SK-N-MC (cell line): ENCODE results near the gene SEMA4G.
"Not testable (repeated sequence)": the region's sequence is repeated elsewhere in the genome, so short reads cannot be mapped to it uniquely, and the experiment has no call there.

Source experiments
- DNase-seq: peaks from one replicate; pipeline ENCODE4 v3.0.0-alpha.2; 2011; ENCODE audit warnings: low read depth, low spot score
- H3K27ac ChIP-seq: fragments of 200-600 bp; sonication (generic); 2 replicates; pipeline ENCODE4 v1.5.1; 2016; ENCODE audit warnings: mixed run types
- H3K36me3 ChIP-seq: fragments of 200-600 bp; sonication (generic); 2 replicates; pipeline ENCODE4 v1.6.1; 2017; ENCODE audit warnings: antibody characterized with exemption, low read length, mixed read lengths; ENCODE audit not compliant: insufficient read depth
- H3K4me3 ChIP-seq: fragments of 200-600 bp; sonication (generic); 2 replicates; pipeline ENCODE4 v1.5.1; 2016
- H3K9ac ChIP-seq: fragments of 200-600 bp; sonication (generic); 2 replicates; pipeline ENCODE4 v1.8.0; 2017; ENCODE audit warnings: mixed run types, mixed read lengths; ENCODE audit not compliant: insufficient read length
- H3K9me3 ChIP-seq: fragments of 200-600 bp; sonication (generic); 2 replicates; pipeline ENCODE4 v1.6.1; 2017; ENCODE audit warnings: low read depth, mild to moderate bottlenecking, antibody characterized with exemption, low read length, moderate library complexity, mixed read lengths
- EZH2 ChIP-seq: fragments of 200-600 bp; sonication (generic); IDR thresholded peaks from one replicate; pipeline ENCODE4 v1.6.1; 2017; ENCODE audit warnings: antibody characterized with exemption
- FOXP2 ChIP-seq: optimal IDR thresholded peaks from 2 replicates; pipeline ENCODE3; 2011; ENCODE audit warnings: mild to moderate bottlenecking, moderate library complexity; ENCODE audit not compliant: insufficient read depth; ENCODE audit errors: extremely low read length, control extremely low read depth
- POLR2AphosphoS5 ChIP-seq: IDR thresholded peaks from 2 replicates; pipeline ENCODE4 v1.6.1; 2012; ENCODE audit warnings: mild to moderate bottlenecking, low read depth, low read length, borderline replicate concordance

The SEMA4G gene

DNA sequence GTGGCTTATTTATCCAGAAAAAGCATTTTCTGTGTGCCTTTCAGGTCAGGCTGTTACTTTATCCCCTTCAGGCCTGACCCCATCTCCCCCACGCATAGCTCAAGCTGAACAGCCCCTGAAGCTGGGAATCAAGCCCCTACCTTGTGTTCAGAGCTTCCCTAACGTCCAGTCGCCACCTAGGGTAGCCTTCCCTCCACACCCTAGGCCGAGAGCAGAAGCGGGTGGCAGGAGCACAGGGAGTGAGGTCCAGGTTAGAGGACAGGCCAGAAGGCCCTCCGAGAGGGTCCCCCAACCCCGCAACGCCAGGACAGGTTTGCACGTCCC lies 479 bp upstream of the SEMA4G start:
- DNase-seq: no peak
- no peak overlapping the region for H3K4me3 ChIP-seq
- TF ChIP-seq POLR2AphosphoS5 (no peak), EZH2 (no peak), FOXP2 (no peak)
- no peak overlapping the region for H3K27ac ChIP-seq
- H3K9me3 ChIP-seq: no peaks in the 10 kb centered on the region
- no peak overlapping the region for H3K9ac ChIP-seq
- H3K36me3 ChIP-seq: no peaks in the 10 kb centered on the region

DNA sequence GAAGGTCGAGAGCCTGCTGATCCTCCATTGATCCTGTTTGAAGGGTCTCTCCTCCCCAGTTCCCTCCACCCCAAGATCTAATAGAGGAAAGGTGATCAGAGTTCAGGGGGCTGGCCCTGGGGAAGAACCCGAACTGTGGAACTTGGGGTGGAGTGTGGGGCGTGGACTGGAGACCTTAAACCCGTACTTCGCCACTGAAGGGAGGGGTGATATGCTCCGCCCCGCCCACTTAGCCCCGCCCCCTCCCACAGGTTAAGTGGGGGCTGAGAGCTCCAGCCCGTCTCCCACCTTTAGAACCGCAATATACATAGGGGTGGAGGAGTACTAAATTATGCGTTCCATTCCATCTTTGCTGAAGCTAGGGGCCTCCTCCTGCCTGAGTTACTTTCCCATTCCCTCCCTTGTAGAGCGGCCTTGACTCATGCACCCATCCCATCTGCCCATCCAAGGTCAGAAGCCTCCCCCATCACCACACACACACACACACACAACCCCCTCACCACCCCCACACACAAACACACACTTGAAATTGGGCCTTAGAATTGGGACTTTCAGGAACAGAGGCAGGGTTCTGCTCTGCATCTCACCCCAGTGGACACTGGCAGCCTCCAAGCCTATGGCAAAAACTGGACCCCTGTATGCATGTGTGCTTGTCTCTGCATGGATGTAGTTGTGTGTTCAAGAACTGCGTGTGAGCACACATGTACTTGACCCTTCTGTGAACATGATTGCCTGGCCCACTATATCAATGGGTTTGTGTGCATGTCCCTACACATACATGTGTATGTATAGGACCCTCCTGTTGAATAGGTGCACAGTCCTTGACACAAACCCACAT lies 991 bp downstream of the SEMA4G start:
- Histone ChIP-seq H3K9me3 (no peaks in the 10 kb centered on the region), H3K9ac (peak overlapping the region; percentile 45), H3K36me3 (no peaks in the 10 kb centered on the region), H3K27ac (no peak overlapping the region), H3K4me3 (peak overlapping the region; percentile 76)
- TF ChIP-seq FOXP2 (no peak), EZH2 (no peak), POLR2AphosphoS5 (no peak)
- DNase-seq: no peak

DNA sequence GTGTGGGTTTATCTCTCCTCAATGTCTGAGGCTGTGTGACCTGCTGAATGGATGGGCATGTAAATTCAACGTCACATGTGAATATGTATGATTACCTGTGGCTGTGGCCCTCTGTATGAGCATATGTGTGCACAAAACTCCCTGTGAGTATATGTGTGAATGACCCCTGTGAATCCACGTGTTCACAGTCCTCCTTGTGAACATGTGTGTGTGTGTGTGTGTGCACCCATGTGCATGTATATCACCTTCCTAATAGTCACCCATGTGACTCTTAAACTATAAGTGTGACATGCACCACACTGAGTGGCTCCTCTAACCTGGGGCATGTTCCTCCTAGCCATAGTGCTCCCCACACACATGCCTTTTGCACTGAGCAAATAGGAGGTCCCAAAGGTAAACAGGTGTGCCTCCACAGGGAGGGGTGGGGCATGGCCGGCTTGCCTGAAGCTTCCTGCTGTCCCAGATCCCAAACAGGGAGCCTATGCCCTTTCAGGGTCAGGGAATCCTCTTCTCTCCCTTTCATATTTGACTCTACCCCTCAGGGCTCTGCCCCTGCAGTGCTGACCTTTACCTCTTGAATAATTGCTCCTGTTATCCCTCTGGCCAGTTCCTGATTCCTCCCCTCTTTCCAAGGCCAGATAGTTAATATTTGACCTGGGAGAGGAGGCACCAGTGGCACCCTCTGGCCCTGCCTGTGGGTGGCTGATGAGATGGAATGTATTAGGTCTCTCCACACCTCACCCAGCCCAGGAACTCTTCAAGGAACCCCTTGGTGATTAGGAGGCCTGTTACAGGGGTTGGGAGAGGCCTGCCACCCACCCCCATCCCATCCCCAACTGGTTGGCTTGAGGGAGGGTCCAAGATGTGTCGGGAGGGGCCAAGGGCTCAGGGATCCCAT lies 1.9 kb downstream of the SEMA4G start:
- no peak overlapping the region for H3K27ac ChIP-seq
- H3K9me3 ChIP-seq: no peaks in the 10 kb centered on the region
- H3K9ac ChIP-seq: no peak overlapping the region
- no peaks in the 10 kb centered on the region for H3K36me3 ChIP-seq
- no peak for TF ChIP-seq POLR2AphosphoS5
- no peak for TF ChIP-seq EZH2
- TF ChIP-seq FOXP2: no peak
- H3K4me3 ChIP-seq: no peak overlapping the region
- DNase-seq: no peak

DNA sequence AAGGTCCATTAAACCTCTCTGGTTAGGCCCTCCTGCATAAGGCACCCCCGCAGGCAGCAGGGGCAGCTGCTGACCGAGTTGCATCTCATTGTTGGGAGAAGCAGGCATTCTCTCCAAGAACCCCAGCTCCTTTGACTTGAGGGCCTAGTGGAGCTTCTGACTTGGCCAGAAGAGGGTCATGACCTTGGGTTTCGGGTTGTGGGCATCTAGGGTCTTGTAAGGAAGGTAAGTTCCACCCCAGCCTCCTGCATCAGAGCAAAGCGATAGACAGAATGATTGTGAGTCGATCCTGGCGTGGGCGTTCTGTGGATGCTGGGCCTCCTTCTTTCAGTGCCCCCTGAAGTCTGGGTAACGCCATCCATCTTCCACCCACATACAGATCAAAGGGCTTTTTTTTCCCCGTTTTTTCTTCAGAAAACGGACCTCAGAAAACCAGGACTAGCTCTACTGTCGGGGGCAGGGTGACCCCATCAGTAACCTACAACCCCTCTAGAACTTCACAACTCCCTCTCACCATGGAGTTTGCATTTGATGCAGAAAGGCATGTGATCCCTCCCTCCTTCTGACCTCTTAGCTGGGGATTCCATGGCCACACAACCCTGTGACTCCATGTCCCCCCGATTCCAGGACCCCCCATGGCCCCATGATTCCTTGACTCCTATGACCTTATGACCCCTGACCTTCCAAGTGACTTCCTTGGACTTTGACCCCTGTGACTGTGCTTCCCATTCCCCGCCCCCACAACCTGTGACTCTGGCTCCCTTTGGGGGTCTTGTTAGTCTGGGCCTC lies 3.0 kb downstream of the SEMA4G start:
- TF ChIP-seq EZH2 (no peak), POLR2AphosphoS5 (no peak), FOXP2 (no peak)
- Histone ChIP-seq H3K9ac (no peak overlapping the region), H3K27ac (no peak overlapping the region), H3K4me3 (no peak overlapping the region), H3K36me3 (no peaks in the 10 kb centered on the region), H3K9me3 (no peaks in the 10 kb centered on the region)
- DNase-seq: no peak

DNA sequence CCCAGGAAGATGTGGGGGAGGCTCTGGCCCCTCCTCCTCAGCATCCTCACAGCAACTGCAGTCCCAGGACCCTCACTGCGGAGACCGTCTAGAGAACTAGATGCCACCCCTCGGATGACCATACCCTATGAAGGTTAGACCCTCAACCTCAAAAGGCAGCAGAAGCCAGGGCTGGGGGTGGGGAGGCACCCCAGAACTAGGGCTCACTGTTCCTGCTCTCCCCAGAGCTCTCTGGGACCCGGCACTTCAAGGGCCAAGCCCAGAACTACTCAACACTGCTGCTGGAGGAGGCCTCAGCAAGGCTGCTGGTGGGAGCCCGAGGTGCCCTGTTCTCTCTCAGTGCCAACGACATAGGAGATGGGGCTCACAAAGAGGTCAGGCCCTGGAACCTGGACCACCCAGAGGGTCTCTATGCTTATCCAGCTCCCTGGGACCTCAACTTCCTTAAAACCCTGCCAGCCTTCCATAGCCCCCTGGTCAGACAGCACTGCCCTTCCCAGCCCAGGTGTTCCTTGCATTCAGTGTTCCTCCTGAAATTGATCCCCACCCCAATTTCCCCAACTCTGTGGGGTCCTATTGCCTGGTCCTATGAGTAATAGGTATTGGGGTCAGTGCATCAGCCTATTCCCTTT lies 3.7 kb downstream of the SEMA4G start:
- H3K36me3 ChIP-seq: no peaks in the 10 kb centered on the region
- H3K27ac ChIP-seq: no peak overlapping the region
- DNase-seq: no peak
- no peaks in the 10 kb centered on the region for H3K9me3 ChIP-seq
- no peak for TF ChIP-seq POLR2AphosphoS5
- no peak for TF ChIP-seq EZH2
- TF ChIP-seq FOXP2: no peak
- H3K4me3 ChIP-seq: no peak overlapping the region
- H3K9ac ChIP-seq: no peak overlapping the region

DNA sequence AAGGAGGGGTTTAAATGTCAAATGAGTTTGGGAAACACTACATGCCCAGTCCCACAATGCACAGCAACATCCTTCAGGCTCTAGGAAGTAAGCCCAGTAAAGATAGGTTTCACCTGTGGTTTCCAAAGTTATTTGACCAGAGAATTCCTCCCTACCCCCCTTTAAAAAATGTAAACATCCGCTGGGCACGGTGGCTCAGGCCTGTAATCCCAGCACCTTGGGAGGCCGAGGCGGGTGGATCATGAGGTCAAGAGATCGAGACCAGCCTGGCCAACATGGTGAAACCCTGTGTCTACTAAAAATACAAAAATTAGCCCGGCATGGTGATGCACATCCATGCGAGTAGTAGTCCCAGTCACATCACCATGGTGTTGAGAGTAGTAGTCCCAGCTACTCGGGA lies 6.1 kb downstream of the SEMA4G start:
- not testable (repeated sequence) for DNase-seq, H3K36me3 ChIP-seq, H3K9ac ChIP-seq, H3K27ac ChIP-seq, H3K4me3 ChIP-seq, H3K9me3 ChIP-seq

DNA sequence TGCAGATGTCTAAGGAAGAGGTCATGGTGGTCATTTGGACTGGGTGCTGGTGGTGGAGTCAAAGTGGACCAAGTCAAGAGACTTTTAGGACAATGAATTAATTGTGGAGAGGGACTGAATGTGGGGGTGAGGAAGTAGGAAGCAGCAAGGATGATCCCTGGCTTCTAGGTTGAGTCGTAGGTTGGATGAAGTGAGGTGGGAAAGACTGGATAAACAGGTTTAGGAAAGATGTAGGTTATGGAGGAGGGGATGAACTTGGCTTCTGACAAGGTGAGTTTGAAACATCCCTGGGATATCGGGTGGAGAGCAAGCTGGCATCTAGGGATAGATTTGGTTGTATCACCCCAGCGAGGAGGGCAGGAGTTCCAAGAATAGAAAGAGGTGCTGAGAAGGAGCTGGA lies 7.6 kb downstream of the SEMA4G start:
- no peaks in the 10 kb centered on the region for H3K36me3 ChIP-seq
- DNase-seq: no peak
- no peak overlapping the region for H3K9ac ChIP-seq
- no peak overlapping the region for H3K27ac ChIP-seq
- H3K9me3 ChIP-seq: no peaks in the 10 kb centered on the region
- no peak for TF ChIP-seq FOXP2
- no peak for TF ChIP-seq EZH2
- TF ChIP-seq POLR2AphosphoS5: no peak
- no peak overlapping the region for H3K4me3 ChIP-seq

DNA sequence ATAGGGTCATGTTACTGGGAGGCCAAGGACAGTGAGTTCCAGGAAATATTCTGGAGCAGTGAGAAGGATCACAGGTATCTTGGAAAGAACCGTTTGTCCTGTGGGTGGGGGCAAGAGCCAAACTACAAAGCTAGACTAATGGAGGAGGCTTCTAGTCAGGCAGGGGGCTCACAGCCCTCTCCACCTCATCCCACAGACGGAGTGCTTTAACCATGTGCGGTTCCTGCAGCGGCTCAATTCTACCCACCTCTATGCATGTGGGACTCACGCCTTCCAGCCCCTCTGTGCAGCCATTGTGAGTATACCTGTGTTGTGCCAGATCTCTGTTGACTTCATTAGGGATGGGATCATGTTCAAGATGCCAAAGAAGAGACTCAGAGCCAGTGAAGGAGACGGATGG lies 8.1 kb downstream of the SEMA4G start:
- H3K4me3 ChIP-seq: no peak overlapping the region
- H3K36me3 ChIP-seq: no peaks in the 10 kb centered on the region
- no peaks in the 10 kb centered on the region for H3K9me3 ChIP-seq
- DNase-seq: no peak
- no peak for TF ChIP-seq EZH2
- TF ChIP-seq POLR2AphosphoS5: no peak
- TF ChIP-seq FOXP2: no peak
- H3K9ac ChIP-seq: no peak overlapping the region
- no peak overlapping the region for H3K27ac ChIP-seq
